GM21515 (cell line): ENCODE measurements around the gene DET1.
"Not testable (repeated sequence)": the region's sequence is repeated elsewhere in the genome, so short reads cannot be mapped to it uniquely, and the experiment has no call there.

ENCODE experiments used
- ATAC-seq: cut with Tn5 transposase; IDR thresholded peaks from one replicate; pipeline ENCODE4 v1.9.1; 2021; ENCODE audit not compliant: unreplicated experiment

DET1 gene

DNA sequence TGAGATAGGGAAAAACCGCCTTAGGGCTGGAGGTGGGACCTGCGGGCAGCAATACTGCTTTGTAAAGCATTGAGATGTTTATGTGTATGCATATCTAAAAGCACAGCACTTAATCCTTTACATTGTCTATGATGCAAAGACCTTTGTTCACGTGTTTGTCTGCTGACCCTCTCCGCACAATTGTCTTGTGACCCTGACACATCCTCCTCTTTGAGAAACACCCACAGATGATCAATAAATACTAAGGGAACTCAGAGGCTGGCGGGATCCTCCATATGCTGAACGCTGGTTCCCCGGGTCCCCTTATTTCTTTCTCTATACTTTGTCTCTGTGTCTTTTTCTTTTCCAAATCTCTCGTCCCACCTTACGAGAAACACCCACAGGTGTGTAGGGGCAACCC is 5.4 kb downstream of the DET1 start:
- not testable (repeated sequence) for ATAC-seq

GRCh38 chr15:88540350-88540749 is 6.1 kb downstream of the DET1 start:
- not testable (repeated sequence) for ATAC-seq

- no peak for ATAC-seq
Observed at GRCh38 chr15:88539441-88539840, 7.0 kb downstream of the DET1 start.

DNA sequence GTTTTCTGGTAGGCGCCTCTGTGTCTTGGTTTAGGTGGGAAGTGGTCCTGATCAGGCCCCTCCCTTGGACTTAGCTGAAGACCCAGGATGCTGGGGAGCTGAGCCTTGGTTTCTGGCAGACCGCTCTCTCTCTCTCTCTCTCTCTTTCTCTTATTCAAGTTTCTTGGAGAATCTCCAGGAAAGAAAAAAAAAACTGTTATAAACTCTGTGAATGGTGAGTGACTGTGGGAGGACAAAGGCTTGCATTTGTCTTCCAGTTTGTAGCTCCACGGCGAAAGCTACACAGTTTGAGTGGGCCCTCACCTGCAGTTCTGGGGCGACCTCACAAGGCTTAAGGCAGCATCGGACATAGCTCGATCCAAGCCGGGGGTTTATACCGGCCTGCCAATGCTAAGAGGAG is 7.5 kb downstream of the DET1 start:
- ATAC-seq = no peak

- no peak for ATAC-seq
Observed at GRCh38 chr15:88537591-88538317, 8.7 kb downstream of the DET1 start.

DNA sequence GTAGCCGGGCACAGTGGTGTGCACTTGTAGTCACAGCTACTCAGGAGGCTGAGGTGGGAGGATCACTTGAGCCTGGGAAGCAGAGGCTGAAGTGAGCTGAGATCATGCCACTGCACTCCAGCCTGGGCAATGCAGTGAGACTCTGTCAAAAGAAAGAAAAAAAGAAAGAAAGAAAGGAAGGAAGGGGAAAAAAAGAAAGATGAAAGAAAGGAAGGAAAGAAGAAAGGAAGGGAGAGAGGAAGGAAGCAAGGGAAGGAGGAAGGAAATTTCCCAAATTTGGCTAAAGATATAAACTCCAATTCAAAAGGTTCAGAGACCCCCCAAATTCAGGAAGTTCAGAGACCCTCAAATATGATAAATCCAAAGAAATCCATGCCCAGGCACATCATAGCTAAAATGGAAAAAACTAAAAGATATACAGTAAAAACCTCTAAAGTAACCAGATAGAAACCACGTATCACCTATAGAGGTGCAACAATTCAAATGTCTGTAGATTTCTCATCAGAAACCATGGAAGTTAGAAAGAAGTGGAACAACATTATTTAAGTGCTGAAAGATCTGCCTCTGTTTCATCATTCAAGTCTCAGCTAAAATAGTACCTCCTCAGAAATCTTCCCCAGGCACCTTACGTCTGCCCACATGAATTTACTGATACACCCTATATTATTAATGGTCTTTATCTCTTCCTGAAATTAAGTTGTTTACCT is 10.7 kb downstream of the DET1 start:
- ATAC-seq = no peak

DNA sequence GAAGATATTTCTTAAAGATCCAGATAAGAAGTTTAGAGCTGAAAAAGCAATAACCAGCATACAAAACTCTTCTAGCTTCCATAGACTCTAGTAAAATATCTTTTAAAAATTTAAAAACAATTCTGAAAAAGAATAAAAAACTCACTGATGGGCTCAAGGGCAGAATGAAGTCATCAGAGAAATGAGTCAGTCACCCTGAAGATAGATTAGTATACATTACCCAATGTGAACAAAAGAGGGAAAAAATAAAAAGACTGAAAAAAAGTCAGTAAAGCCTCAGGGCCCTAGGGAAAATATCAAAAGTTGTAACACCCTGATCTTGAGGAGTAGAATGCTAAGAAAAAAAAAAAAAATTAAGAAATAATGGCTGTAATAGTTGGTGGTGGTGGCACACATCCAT is 11.4 kb downstream of the DET1 start:
- ATAC-seq = no peak

GRCh38 chr15:88533376-88533775 is 13.1 kb downstream of the DET1 start:
- no peak for ATAC-seq

GRCh38 chr15:88529021-88529630 is 17.4 kb downstream of the DET1 start:
- ATAC-seq = no peak

DNA sequence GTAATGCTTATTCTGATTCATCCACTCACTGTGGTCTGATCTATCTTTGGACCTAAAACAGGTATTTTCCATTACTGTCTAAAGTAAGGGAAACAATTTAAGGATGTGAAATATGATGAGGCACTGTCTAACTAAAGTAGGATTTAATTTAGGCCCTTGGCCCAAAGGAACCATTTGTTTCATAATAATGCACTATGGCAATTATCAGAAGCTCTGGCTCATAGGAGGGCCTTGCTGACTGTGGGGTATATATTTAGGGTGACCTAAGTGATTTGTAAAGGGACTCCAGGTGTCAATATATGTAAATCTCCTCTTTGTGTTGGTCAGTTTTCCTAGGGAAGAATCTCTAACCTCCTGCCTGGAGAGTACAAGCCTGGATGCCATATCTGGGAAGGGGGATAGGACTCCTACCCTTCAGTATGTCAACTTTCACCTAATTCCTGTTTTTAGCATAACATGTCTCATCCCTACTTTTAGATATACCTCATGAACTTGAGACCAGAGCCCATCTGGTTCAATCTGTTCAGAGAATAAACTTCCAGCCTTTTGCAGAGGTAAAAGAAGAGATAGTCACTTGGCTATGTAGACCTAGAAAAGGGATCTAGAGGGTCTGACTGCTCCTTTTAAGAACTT is 20.1 kb downstream of the DET1 start:
- no peak for ATAC-seq

DNA sequence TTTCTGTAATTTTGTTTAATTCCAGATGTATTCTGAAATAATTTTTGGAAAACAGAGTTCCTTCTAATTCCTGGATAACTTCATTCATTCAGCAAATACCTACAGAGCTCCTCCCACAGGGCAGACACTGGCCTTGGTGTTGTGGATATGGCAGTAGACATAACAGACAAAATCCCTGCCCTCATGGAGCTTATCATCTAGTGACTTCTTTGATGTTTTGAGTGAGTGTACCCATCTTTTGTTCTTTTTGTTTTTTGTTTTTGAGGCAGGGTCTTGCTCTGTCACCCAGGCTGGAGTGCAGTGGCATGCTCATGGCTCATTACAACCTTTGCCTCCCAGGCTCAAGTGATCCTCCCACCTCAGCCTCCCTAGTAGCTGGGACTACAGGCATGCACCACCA is 21.1 kb downstream of the DET1 start:
- ATAC-seq = no peak

DNA sequence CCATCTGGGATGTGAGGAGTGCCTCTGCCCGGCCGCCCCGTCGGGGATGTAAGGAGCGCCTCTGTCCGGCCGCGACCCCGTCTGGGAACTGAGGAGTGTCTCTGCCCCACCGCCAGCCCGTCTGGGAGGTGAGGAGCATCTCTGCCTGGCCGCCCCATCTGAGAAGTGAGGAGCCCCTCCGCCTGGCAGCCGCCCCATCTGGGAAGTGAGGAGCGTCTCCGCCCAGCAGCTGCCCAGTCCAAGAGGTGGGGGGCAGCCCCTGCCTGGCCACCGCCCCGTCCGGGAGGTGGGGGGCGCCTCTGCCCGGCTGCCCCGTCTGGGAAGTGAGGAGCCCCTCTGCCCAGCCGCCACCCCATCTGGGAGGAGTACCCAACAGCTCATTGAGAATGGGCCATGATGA is 22.4 kb downstream of the DET1 start:
- not testable (repeated sequence) for ATAC-seq

DNA sequence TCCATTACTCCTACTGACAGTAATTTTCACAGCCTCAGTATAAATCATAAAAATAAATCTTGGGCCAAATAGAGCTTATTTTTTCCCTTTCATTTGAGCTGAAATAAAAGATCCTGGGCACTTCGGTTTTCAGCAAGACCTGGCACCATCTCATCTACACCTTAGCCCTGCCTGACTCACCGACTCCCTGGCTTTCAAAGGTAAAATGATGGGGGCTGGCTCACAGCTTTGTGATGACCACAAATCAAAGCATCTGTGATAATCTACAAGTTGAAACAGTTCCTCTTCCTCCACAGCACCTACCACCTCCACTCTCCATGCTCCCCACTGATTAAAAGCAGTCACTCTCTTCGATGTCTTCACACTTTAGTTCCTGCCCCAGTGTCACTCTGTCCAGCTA is 27.6 kb downstream of the DET1 start:
- no peak for ATAC-seq

DNA sequence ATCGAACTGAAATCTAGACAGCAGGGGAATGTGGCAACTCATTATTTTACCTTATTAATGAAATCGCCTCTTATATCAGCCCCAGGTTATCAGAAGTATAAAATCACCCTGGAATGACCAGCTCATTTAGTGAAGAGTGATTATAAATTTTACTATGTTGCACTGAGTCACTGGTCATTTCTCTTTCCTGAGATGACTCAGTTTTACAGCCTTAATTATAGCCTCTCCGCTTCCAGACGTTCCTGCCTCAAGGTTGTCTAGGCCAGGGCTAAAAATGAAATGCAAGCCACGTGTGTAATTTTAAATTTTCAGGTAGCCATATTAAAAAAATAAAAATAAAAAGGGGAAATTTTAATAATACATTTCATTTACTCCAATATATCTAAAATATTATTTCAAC is 33.3 kb downstream of the DET1 start:
- no peak for ATAC-seq

DNA sequence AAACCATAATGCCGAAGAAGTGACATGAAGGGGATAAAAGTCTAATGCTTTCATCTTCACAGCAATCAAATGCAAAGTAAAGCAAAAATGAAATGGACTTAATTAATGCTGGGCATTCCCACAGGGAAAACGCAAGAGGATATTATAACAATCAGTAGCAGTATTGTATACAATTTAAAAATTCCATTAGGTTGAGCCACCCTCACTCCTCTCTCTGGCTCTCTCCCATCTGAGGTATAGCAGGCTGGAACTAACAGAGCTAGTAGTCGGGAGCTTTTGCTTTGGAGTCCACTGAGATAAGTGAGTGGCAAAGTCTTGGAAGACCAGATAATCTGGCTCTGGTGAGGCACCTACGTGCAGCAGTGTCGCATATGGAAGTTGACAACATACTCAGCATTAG is 33.9 kb downstream of the DET1 start:
- ATAC-seq = no peak

DNA sequence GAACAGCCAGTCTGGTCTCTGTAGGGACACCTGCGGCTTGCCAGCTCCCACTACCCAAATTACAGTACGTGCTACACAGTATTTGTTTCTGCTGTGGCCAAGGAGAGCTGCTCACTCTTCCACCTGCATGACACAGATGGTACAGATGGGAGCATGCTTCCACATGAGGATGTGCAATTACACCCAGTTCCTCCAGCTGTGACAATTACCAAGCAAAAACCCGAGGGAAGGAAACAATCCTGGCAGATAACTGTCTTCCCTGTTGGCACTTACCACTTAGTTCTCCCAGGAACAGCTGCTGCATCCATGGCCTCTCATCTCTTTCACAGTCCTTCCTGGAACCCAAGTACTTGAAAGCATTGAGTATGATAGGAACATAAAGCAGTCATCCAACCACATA is 34.4 kb downstream of the DET1 start:
- ATAC-seq = no peak

- no peak for ATAC-seq
Observed at GRCh38 chr15:88511161-88511560, 35.3 kb downstream of the DET1 start.

GRCh38 chr15:88509964-88510363 is 36.5 kb downstream of the DET1 start:
- ATAC-seq = no peak

DNA sequence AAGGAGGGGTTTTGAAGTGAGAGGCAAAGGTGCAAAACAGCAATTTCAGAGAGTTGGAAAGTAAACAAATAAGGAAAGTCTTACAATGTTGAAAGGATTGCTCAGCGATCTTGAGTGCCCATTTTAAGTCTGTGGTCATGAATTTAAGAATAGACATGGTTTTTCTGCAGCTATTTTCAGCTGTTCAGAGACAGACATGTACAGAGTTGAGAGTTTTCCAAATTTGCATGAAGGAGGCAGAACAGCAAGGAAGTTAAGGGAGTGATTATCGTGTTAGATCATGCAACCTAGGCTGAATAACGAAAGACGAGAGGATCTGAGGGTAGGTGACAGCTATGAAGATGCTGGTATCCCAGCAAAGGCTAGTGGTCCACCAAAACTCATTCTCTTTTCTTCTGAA is 37.2 kb downstream of the DET1 start:
- ATAC-seq = no peak

GRCh38 chr15:88506628-88507027 is 39.9 kb downstream of the DET1 start:
- no peak for ATAC-seq

GRCh38 chr15:88505721-88506120 is 40.8 kb downstream of the DET1 start:
- ATAC-seq = no peak

DNA sequence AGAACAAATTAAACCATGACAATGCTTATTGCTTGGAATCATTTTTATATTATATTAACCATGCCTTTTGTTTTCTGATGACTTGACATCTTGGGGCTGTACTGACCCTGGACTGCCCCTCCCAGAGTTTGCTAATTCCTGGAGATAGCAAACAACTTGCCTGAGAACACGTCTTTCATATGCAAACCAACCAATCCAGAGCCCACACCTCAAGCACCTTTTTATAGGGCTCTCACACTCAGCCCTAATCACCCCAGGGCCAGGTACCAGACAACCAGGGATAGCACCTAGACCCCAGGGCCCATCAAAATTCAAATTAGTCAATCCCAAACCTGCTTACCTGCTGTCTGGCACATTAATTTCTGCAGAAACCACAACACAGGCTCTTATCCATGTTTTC is 42.0 kb downstream of the DET1 start:
- ATAC-seq = no peak
